GM23338 (cell line): Measurements from ENCODE around the gene PPCDC. TPM values are rescaled to one million over a fixed set of nuclear protein-coding genes. Genes with fewer than 3 reads are reported as not detected.

ENCODE experiments used
- ATAC-seq: fragments of 200-7000 bp; cut with Tn5 transposase; 3 replicates; pipeline ENCODE4 v1.9.1; 2020
- DNase-seq: peaks from one replicate; pipeline ENCODE4 v3.0.0-alpha.2; 2015; ENCODE audit warnings: low spot score
- H2AFZ ChIP-seq: fragments of 200-600 bp; sonication (generic); 2 replicates; pipeline ENCODE4 v1.8.0; 2016; ENCODE audit warnings: antibody characterized with exemption, mild to moderate bottlenecking, moderate library complexity
- H3F3A ChIP-seq: fragments of 200-600 bp; sonication (generic); replicated peaks from 2 replicates; pipeline ENCODE4 v1.8.0; 2017; ENCODE audit warnings: antibody characterized with exemption, mixed run types, low read depth
- H3K27ac ChIP-seq: fragments of 200-600 bp; sonication (generic); 2 replicates; pipeline ENCODE4 v1.6.1; 2016; ENCODE audit warnings: low read depth
- H3K27me3 ChIP-seq: fragments of 200-600 bp; sonication (generic); 2 replicates; pipeline ENCODE4 v1.8.0; 2016; ENCODE audit warnings: mild to moderate bottlenecking, mixed run types, moderate library complexity; ENCODE audit not compliant: insufficient read depth
- H3K36me3 ChIP-seq: fragments of 200-600 bp; sonication (generic); 2 replicates; pipeline ENCODE4 v1.8.0; 2016; ENCODE audit warnings: mild to moderate bottlenecking; ENCODE audit not compliant: insufficient read depth
- H3K4me1 ChIP-seq: fragments of 200-600 bp; sonication (generic); 2 replicates; pipeline ENCODE4 v1.8.0; 2016; ENCODE audit warnings: mild to moderate bottlenecking, moderate library complexity; ENCODE audit not compliant: insufficient read depth
- H3K4me2 ChIP-seq: fragments of 200-600 bp; sonication (generic); 2 replicates; pipeline ENCODE4 v1.7.1; 2017; ENCODE audit warnings: mixed run types
- H3K4me3 ChIP-seq: fragments of 200-600 bp; sonication (generic); 2 replicates; pipeline ENCODE4 v1.6.1; 2016; ENCODE audit warnings: mixed run types
- H3K79me2 ChIP-seq: fragments of 200-600 bp; sonication (generic); replicated peaks from 2 replicates; pipeline ENCODE4 v1.8.0; 2017; ENCODE audit warnings: mild to moderate bottlenecking; ENCODE audit not compliant: insufficient read depth
- H3K9me2 ChIP-seq: fragments of 200-600 bp; sonication (generic); 2 replicates; pipeline ENCODE4 v1.8.0; 2017; ENCODE audit not compliant: insufficient read depth
- H4K20me1 ChIP-seq: fragments of 200-600 bp; sonication (generic); replicated peaks from 2 replicates; pipeline ENCODE4 v1.8.0; 2017; ENCODE audit warnings: mild to moderate bottlenecking; ENCODE audit not compliant: insufficient read depth
- H3K27ac Mint-ChIP-seq: 2 replicates; pipeline ENCODE4 v1.8.0; 2020; ENCODE audit warnings: inconsistent platforms, mild to moderate bottlenecking, moderate library complexity, mixed read lengths
- H3K27me3 Mint-ChIP-seq: 3 replicates; pipeline ENCODE4 v1.8.0; 2022; ENCODE audit warnings: low read depth, mild to moderate bottlenecking, moderate library complexity, mixed read lengths, inconsistent platforms; ENCODE audit not compliant: insufficient read depth, poor library complexity
- H3K36me3 Mint-ChIP-seq: 3 replicates; pipeline ENCODE4 v1.8.0; 2021; ENCODE audit warnings: low read depth, mild to moderate bottlenecking, inconsistent platforms, moderate library complexity, mixed read lengths
- H3K4me1 Mint-ChIP-seq: 3 replicates; pipeline ENCODE4 v1.8.0; 2020; ENCODE audit warnings: mild to moderate bottlenecking, inconsistent platforms, mixed read lengths
- H3K4me3 Mint-ChIP-seq: 3 replicates; pipeline ENCODE4 v1.8.0; 2021; ENCODE audit warnings: moderate library complexity, mild to moderate bottlenecking, inconsistent platforms, mixed read lengths
- H3K9me3 Mint-ChIP-seq: 3 replicates; pipeline ENCODE4 v1.8.0; 2020; ENCODE audit warnings: moderate library complexity, mild to moderate bottlenecking, inconsistent platforms, mixed read lengths
- CREB1 ChIP-seq: fragments of 250-450 bp; sonication (Bioruptor Pico); IDR thresholded peaks from 2 replicates; pipeline ENCODE4 v1.5.0; 2020; ENCODE audit warnings: low read depth, mild to moderate bottlenecking, moderate library complexity
- CTCF ChIP-seq, 2 experiments: fragments of 200-600 bp in 1 of 2; sonication (generic) in 1 of 2; conservative IDR thresholded peaks; 2 replicates each; pipeline versions ENCODE4 v1.5.1 to v1.6.1; 2016 to 2017; ENCODE audit warnings: antibody characterized with exemption in 2 of 2, low read depth in 2 of 2, mild to moderate bottlenecking in 2 of 2, moderate library complexity in 1 of 2
- EZH2phosphoT487 ChIP-seq: fragments of 200-600 bp; sonication (generic); IDR thresholded peaks from one replicate; pipeline ENCODE4 v1.8.1; 2018; ENCODE audit warnings: antibody characterized with exemption; ENCODE audit not compliant: unreplicated experiment
- NANOG ChIP-seq: IDR thresholded peaks from 2 replicates; pipeline ENCODE4 v1.6.1; 2016; ENCODE audit warnings: antibody characterized with exemption, borderline replicate concordance
- REST ChIP-seq: IDR thresholded peaks from one replicate; pipeline ENCODE4 v1.6.1; 2018; ENCODE audit warnings: antibody characterized with exemption; ENCODE audit not compliant: unreplicated experiment
- ZNF331 ChIP-seq: fragments of 250-450 bp; sonication (Bioruptor Pico); IDR thresholded peaks from 2 replicates; pipeline ENCODE4 v1.5.0; 2020; ENCODE audit warnings: low read depth, mild to moderate bottlenecking, moderate library complexity
- ZNF462 ChIP-seq: fragments of 250-450 bp; sonication (Bioruptor Pico); IDR thresholded peaks from 2 replicates; pipeline ENCODE4 v1.5.0; 2020; ENCODE audit warnings: mild to moderate bottlenecking, moderate library complexity
- polyA plus RNA-seq: library from polyadenylated mRNA; unstranded; fragments of >200 nt; fragmentation: Nextera tagmentation; extraction: Ambion mirVana; gene quantifications from 2 replicates; pipeline ENCODE4 v1.2.1, GENCODE V29; 2016
- total RNA-seq: library from RNA; depleted of rRNA; stranded (reverse); fragments of >200 nt; shearing (Covaris generic); gene quantifications from 2 replicates; pipeline ENCODE4 v1.2.3, GENCODE V29; 2014
- TF ChIP-seq, protein P1 (sequence below): IDR thresholded peaks from 2 replicates; pipeline ENCODE4 v1.6.1; 2016; ENCODE audit warnings: antibody characterized with exemption

The PPCDC gene
- total and polyA plus RNA-seq, 2 experiments from 2014 or later, result 17.8 to 40.2 TPM

DNA sequence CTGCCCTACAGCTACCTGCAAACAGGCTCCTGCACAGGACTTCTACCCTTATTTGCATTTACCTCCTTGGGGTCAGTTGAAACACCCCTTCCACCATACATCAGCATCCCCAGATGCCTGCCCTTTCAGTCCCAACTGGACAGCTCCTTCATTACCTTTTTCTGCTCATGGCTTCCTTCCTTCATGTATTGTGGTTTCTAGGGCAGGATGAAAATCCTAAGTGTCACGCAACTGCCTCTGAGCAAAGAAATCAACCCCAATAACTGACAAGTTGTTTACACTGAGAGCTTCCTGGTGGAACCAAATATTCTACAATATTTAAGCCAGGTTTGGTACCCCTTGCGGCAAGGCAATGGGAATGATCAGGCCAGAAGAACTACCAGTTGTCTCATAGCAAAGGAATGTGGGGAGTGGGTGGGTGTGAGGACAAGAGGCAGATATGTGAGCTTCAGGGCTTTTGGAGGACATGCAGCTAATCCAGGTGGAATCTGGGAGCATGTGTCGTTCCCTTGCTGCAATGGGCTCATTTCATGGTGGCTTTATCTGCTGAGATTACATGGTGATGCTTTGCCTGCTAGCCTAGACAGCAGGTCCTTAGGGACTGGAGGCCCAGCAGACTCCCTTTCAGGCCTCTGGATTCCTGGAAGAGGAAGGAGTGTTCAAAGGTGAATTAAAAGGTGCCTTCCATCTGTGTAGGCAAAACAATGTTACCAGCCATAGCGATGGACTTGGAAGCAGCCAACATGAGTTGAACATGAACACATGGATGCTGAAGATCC, 34.9 kb downstream of the PPCDC start (continued):
- TF ChIP-seq CTCF (conservative IDR thresholded peaks at IDR 0.05; ENCODE audit: low read depth in 2 of 2), result no peak
- TF ChIP-seq EZH2phosphoT487, result no peak
- no peak for TF ChIP-seq ZNF331 (CRISPR knock-in tag)
- TF ChIP-seq, protein P1, sequence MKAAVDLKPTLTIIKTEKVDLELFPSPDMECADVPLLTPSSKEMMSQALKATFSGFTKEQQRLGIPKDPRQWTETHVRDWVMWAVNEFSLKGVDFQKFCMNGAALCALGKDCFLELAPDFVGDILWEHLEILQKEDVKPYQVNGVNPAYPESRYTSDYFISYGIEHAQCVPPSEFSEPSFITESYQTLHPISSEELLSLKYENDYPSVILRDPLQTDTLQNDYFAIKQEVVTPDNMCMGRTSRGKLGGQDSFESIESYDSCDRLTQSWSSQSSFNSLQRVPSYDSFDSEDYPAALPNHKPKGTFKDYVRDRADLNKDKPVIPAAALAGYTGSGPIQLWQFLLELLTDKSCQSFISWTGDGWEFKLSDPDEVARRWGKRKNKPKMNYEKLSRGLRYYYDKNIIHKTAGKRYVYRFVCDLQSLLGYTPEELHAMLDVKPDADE, result no peak
- no peak for TF ChIP-seq NANOG
- TF ChIP-seq CREB1 (CRISPR knock-in tag), result no peak

DNA sequence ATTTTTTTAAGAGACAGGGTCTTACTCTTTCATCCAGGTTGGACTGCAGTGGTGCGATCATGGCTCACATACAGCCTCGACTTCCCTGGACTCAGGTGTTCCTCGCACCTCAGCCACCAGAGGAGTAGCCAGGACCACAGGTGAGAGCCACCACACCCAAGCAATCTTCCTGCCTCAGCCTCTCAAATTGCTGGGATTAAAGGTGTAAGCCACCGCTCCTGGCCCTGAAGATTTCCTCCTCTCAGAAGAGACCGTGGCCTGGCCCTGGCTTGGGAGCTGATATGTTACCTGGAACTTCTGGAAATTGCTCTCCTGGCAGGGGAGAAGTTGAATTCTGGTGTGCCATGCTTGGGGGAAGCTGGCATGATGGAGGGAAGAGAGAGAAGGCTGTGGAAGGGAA, 36.2 kb downstream of the PPCDC start:
- Mint-ChIP-seq H3K27ac (no peak overlapping the region), H3K27me3 (peaks cover 9% of the 10 kb centered on the region), H3K4me3 (no peak overlapping the region), H3K36me3 (no peaks in the 10 kb centered on the region), H3K9me3 (no peaks in the 10 kb centered on the region), H3K4me1 (0 out of 3 replicates have a peak, but pooled peaks cover 3% of the 10 kb centered on the region)
- no peaks in the 10 kb centered on the region for H3K9me2 ChIP-seq
- H3K4me3 ChIP-seq, result no peak overlapping the region
- DNase-seq (no peak), ATAC-seq (no peak)
- no peaks in the 10 kb centered on the region for H3K4me1 ChIP-seq
- H3K27me3 ChIP-seq, result no peaks in the 10 kb centered on the region
- H3F3A ChIP-seq, result no peaks in the 10 kb centered on the region
- no peak overlapping the region for H3K27ac ChIP-seq
- no peak overlapping the region for H3K4me2 ChIP-seq
- no peak overlapping the region for H2AFZ ChIP-seq
- no peaks in the 10 kb centered on the region for H4K20me1 ChIP-seq
- no peaks in the 10 kb centered on the region for H3K79me2 ChIP-seq
- H3K36me3 ChIP-seq, result no peaks in the 10 kb centered on the region
- TF ChIP-seq CTCF (conservative IDR thresholded peaks at IDR 0.05; ENCODE audit: low read depth in 2 of 2) (no peak), ZNF462 (CRISPR knock-in tag) (no peak), NANOG (no peak), REST (no peak)
